GM12878 (cell line): ENCODE results near the gene APCDD1L.

Experiments used
- RCOR1 ChIP-seq: conservative IDR thresholded peaks from 2 replicates; pipeline ENCODE4 v1.6.1; 2012; ENCODE audit warnings: low read depth, low read length, improper control_type of control experiment
- SP1 ChIP-seq: IDR thresholded peaks from one replicate; pipeline ENCODE4 v1.6.1; 2011; ENCODE audit warnings: low read depth, low read length
- TF ChIP-seq, protein P1 (sequence below): IDR thresholded peaks from 2 replicates; pipeline ENCODE4 v1.6.1; 2012; ENCODE audit warnings: low read depth, low read length, improper control_type of control experiment

DNA sequence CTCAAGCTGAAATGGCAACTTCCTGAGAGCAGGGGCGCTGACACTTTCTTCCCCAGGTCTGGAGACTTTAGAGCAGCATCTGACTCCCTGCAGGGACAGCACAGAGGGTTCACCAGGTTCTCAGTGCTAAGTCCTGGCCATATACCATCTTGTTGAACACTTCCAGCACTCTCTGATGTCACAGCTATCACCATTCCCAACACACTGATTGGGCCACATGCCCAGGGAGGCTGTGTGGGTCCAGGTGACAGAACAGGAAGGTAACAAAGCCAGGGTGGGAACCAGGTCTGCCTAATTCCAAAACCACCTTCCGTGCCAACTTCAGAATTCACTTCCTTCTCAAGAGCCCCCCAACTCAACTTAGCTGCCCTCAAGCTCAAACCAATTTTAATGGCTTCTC is 4.3 kb downstream of the APCDD1L start:
- TF ChIP-seq, protein P1, sequence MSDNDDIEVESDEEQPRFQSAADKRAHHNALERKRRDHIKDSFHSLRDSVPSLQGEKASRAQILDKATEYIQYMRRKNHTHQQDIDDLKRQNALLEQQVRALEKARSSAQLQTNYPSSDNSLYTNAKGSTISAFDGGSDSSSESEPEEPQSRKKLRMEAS = no peak
- TF ChIP-seq RCOR1 (no peak), SP1 (no peak)
